ENCODE measurements around the gene TRIM25.

Gene TRIM25

GRCh38 chr17:56847106-56847505, 66.7 kb downstream of the TRIM25 start:
- WGBS, 2 donors (ENCODE audit: extremely low coverage in 2 of 2, insufficient read length in 2 of 2, insufficient replicate concordance in 1 of 2): no CpG with 5 or more reads among the region's 4 CpGs
- Histone ChIP-seq H3K27me3 (ENCODE audit: control insufficient read depth in 3 of 3, insufficient read depth in 3 of 3, low read depth in 1 of 3, low read length in 3 of 3) (no peaks in the 10 kb centered on the region), H2BK5ac (ENCODE audit: low read length) (no peak overlapping the region), H3K27ac (replicated peaks; ENCODE audit: low read length) (no peak overlapping the region), H2AK5ac (ENCODE audit: low read depth, low read length) (no peak overlapping the region), H3K79me1 (ENCODE audit: low read depth, low read length) (no peaks in the 10 kb centered on the region), H3K4ac (ENCODE audit: low read length) (no peak overlapping the region), H3K14ac (ENCODE audit: low read length) (no peak overlapping the region), H2BK120ac (ENCODE audit: low read depth, low read length) (no peak overlapping the region), H3K4me2 (ENCODE audit: insufficient read depth, low read length, poor library complexity, severe bottlenecking) (no peak overlapping the region), H3K9me3 (replicated peaks in 1 of 2; ENCODE audit: control insufficient read depth in 2 of 2, insufficient read depth in 1 of 2, low read depth in 1 of 2, low read length in 2 of 2) (no peaks in the 10 kb centered on the region), H4K8ac (ENCODE audit: low read depth, low read length) (no peak overlapping the region), H3K18ac (ENCODE audit: low read length) (no peak overlapping the region), H3K36me3 (replicated peaks in 1 of 2; ENCODE audit: control insufficient read depth in 2 of 2, insufficient read depth in 2 of 2, low read length in 2 of 2) (peaks cover 0 to 18% of the 10 kb centered on the region in 2 donors), H2BK12ac (ENCODE audit: low read length) (no peak overlapping the region), H3K4me1 (ENCODE audit: control insufficient read depth in 2 of 2, insufficient read depth in 1 of 2, low read depth in 1 of 2, low read length in 2 of 2) (no peaks in the 10 kb centered on the region), H2AFZ (ENCODE audit: low read length) (no peak overlapping the region), H2BK15ac (ENCODE audit: low read length) (no peak overlapping the region), H3K4me3 (ENCODE audit: low read length in 2 of 2) (no peak overlapping the region), H3K23ac (ENCODE audit: low read depth, low read length, poor library complexity) (no peak overlapping the region), H4K91ac (ENCODE audit: low read depth, low read length, poor library complexity) (no peak overlapping the region), H3K9ac (ENCODE audit: low read depth, low read length, poor library complexity) (no peak overlapping the region)
- no peak for DNase-seq (ENCODE audit: low spot score)

- no CpG with 5 or more reads among the region's 1 CpG for WGBS, 2 donors (ENCODE audit: extremely low coverage in 2 of 2, insufficient read length in 2 of 2, insufficient replicate concordance in 1 of 2)
- no peaks in the 10 kb centered on the region for H3K9me3 ChIP-seq (replicated peaks in 1 of 2; ENCODE audit: control insufficient read depth in 2 of 2, insufficient read depth in 1 of 2, low read depth in 1 of 2, low read length in 2 of 2)
- DNase-seq (ENCODE audit: low spot score): no peak
These were observed 67.9 kb downstream of the TRIM25 start for GRCh38 chr17:56845934-56846333.

GRCh38 chr17:56842577-56842976, 71.3 kb downstream of the TRIM25 start:
- Histone ChIP-seq H3K4me3 (ENCODE audit: low read length in 2 of 2) (no peak overlapping the region), H2BK15ac (ENCODE audit: low read length) (no peak overlapping the region), H2BK5ac (ENCODE audit: low read length) (no peak overlapping the region), H3K4ac (ENCODE audit: low read length) (no peak overlapping the region), H2BK120ac (ENCODE audit: low read depth, low read length) (no peak overlapping the region), H3K4me2 (ENCODE audit: insufficient read depth, low read length, poor library complexity, severe bottlenecking) (no peak overlapping the region), H3K79me1 (ENCODE audit: low read depth, low read length) (no peaks in the 10 kb centered on the region), H2AK5ac (ENCODE audit: low read depth, low read length) (no peak overlapping the region), H3K27me3 (ENCODE audit: control insufficient read depth in 3 of 3, insufficient read depth in 3 of 3, low read depth in 1 of 3, low read length in 3 of 3) (no peaks in the 10 kb centered on the region), H2BK12ac (ENCODE audit: low read length) (no peak overlapping the region), H3K27ac (replicated peaks; ENCODE audit: low read length) (no peak overlapping the region), H3K14ac (ENCODE audit: low read length) (no peak overlapping the region), H4K8ac (ENCODE audit: low read depth, low read length) (no peak overlapping the region), H3K9ac (ENCODE audit: low read depth, low read length, poor library complexity) (no peak overlapping the region), H3K23ac (ENCODE audit: low read depth, low read length, poor library complexity) (no peak overlapping the region), H3K18ac (ENCODE audit: low read length) (no peak overlapping the region), H3K4me1 (ENCODE audit: control insufficient read depth in 2 of 2, insufficient read depth in 1 of 2, low read depth in 1 of 2, low read length in 2 of 2) (no peaks in the 10 kb centered on the region), H4K91ac (ENCODE audit: low read depth, low read length, poor library complexity) (no peak overlapping the region), H2AFZ (ENCODE audit: low read length) (no peak overlapping the region), H3K36me3 (replicated peaks in 1 of 2; ENCODE audit: control insufficient read depth in 2 of 2, insufficient read depth in 2 of 2, low read length in 2 of 2) (peaks cover 0 to 3% of the 10 kb centered on the region in 2 donors), H3K9me3 (replicated peaks in 1 of 2; ENCODE audit: control insufficient read depth in 2 of 2, insufficient read depth in 1 of 2, low read depth in 1 of 2, low read length in 2 of 2) (no peaks in the 10 kb centered on the region)
- DNase-seq (ENCODE audit: low spot score): no peak
- WGBS, 2 donors (ENCODE audit: extremely low coverage in 2 of 2, insufficient read length in 2 of 2, insufficient replicate concordance in 1 of 2): no CpG with 5 or more reads among the region's 2 CpGs

More at GRCh38 chr17:56845934-56846333, 67.9 kb downstream of the TRIM25 start:
- H3K9ac ChIP-seq (ENCODE audit: low read depth, low read length, poor library complexity): no peak overlapping the region
- H3K18ac ChIP-seq (ENCODE audit: low read length): no peak overlapping the region
- H3K4me3 ChIP-seq (ENCODE audit: low read length in 2 of 2): no peak overlapping the region
- no peaks in the 10 kb centered on the region for H3K27me3 ChIP-seq (ENCODE audit: control insufficient read depth in 3 of 3, insufficient read depth in 3 of 3, low read depth in 1 of 3, low read length in 3 of 3)
- H2AK5ac ChIP-seq (ENCODE audit: low read depth, low read length): no peak overlapping the region
- H3K79me1 ChIP-seq (ENCODE audit: low read depth, low read length): no peaks in the 10 kb centered on the region
- H3K14ac ChIP-seq (ENCODE audit: low read length): no peak overlapping the region
- H3K4me1 ChIP-seq (ENCODE audit: control insufficient read depth in 2 of 2, insufficient read depth in 1 of 2, low read depth in 1 of 2, low read length in 2 of 2): no peaks in the 10 kb centered on the region
- no peak overlapping the region for H3K4ac ChIP-seq (ENCODE audit: low read length)
- no peak overlapping the region for H3K27ac ChIP-seq (replicated peaks; ENCODE audit: low read length)
- H4K8ac ChIP-seq (ENCODE audit: low read depth, low read length): no peak overlapping the region
- H3K23ac ChIP-seq (ENCODE audit: low read depth, low read length, poor library complexity): no peak overlapping the region
- no peak overlapping the region for H2BK12ac ChIP-seq (ENCODE audit: low read length)
- H2BK120ac ChIP-seq (ENCODE audit: low read depth, low read length): no peak overlapping the region
- H2BK15ac ChIP-seq (ENCODE audit: low read length): no peak overlapping the region
- peaks cover 0 to 11% of the 10 kb centered on the region in 2 donors for H3K36me3 ChIP-seq (replicated peaks in 1 of 2; ENCODE audit: control insufficient read depth in 2 of 2, insufficient read depth in 2 of 2, low read length in 2 of 2)
- H2BK5ac ChIP-seq (ENCODE audit: low read length): no peak overlapping the region
- H3K4me2 ChIP-seq (ENCODE audit: insufficient read depth, low read length, poor library complexity, severe bottlenecking): no peak overlapping the region
- no peak overlapping the region for H2AFZ ChIP-seq (ENCODE audit: low read length)
- H4K91ac ChIP-seq (ENCODE audit: low read depth, low read length, poor library complexity): no peak overlapping the region

DNA sequence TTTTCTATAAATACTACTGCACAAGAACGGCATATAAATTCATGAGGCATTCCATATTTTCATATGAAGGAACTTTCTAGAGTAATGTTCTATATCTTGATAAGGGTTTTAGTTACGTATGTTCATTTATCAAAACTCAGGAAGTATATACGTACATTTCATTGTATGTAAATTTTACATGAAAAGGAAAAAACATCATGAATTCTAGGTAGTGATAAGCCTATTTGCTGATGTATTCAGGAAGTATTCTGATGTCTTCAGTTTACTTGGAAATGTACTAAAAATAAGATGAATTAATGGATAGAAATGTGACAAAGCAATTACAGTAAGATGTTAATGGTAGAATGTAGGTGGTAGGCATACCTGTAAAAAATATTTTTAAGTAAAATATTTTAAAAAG, 75.2 kb downstream of the TRIM25 start:
- Histone ChIP-seq H2BK15ac (ENCODE audit: low read length) (no peak overlapping the region), H3K27me3 (ENCODE audit: control insufficient read depth in 3 of 3, insufficient read depth in 3 of 3, low read depth in 1 of 3, low read length in 3 of 3) (peaks cover 0 to 9% (median 0%) of the 10 kb centered on the region in 3 experiments), H3K4me3 (ENCODE audit: low read length in 2 of 2) (no peak overlapping the region), H3K4me2 (ENCODE audit: insufficient read depth, low read length, poor library complexity, severe bottlenecking) (no peak overlapping the region), H2BK5ac (ENCODE audit: low read length) (no peak overlapping the region), H2AK5ac (ENCODE audit: low read depth, low read length) (no peak overlapping the region), H3K23ac (ENCODE audit: low read depth, low read length, poor library complexity) (no peak overlapping the region), H3K9me3 (replicated peaks in 1 of 2; ENCODE audit: control insufficient read depth in 2 of 2, insufficient read depth in 1 of 2, low read depth in 1 of 2, low read length in 2 of 2) (no peaks in the 10 kb centered on the region), H2AFZ (ENCODE audit: low read length) (no peak overlapping the region), H4K8ac (ENCODE audit: low read depth, low read length) (no peak overlapping the region), H3K36me3 (replicated peaks in 1 of 2; ENCODE audit: control insufficient read depth in 2 of 2, insufficient read depth in 2 of 2, low read length in 2 of 2) (no peaks in the 10 kb centered on the region), H3K4ac (ENCODE audit: low read length) (no peak overlapping the region), H3K79me1 (ENCODE audit: low read depth, low read length) (no peaks in the 10 kb centered on the region), H3K27ac (replicated peaks; ENCODE audit: low read length) (no peak overlapping the region), H3K14ac (ENCODE audit: low read length) (no peak overlapping the region), H3K4me1 (ENCODE audit: control insufficient read depth in 2 of 2, insufficient read depth in 1 of 2, low read depth in 1 of 2, low read length in 2 of 2) (peaks cover 0 to 5% of the 10 kb centered on the region in 2 donors), H3K18ac (ENCODE audit: low read length) (no peak overlapping the region), H4K91ac (ENCODE audit: low read depth, low read length, poor library complexity) (no peak overlapping the region), H2BK12ac (ENCODE audit: low read length) (no peak overlapping the region), H2BK120ac (ENCODE audit: low read depth, low read length) (no peak overlapping the region), H3K9ac (ENCODE audit: low read depth, low read length, poor library complexity) (no peak overlapping the region)
- no peak for DNase-seq (ENCODE audit: low spot score)
- no CpG with 5 or more reads among the region's 3 CpGs for WGBS, 2 donors (ENCODE audit: extremely low coverage in 2 of 2, insufficient read length in 2 of 2, insufficient replicate concordance in 1 of 2)
